Hepatic stellate cell (primary cell): ENCODE measurements around the gene COX6B1.
"Not testable (repeated sequence)": the region's sequence is repeated elsewhere in the genome, so short reads cannot be mapped to it uniquely, and the experiment has no call there.

ENCODE experiments used
- DNase-seq: peaks from one replicate; pipeline ENCODE4 v3.0.0; 2011; ENCODE audit warnings: low spot score

COX6B1 gene

GRCh38 chr19:35648017-35648961, at the start of gene COX6B1:
Gene COX6B1 (plus strand): TSS chr19:35648323. CDS start chr19:35651244, 2,921 bp downstream.
- DNase-seq = peak; percentile 99

- DNase-seq = no peak
Observed at GRCh38 chr19:35601971-35602370, 46.2 kb upstream of the COX6B1 start.

- not testable (repeated sequence) for DNase-seq
Observed at GRCh38 chr19:35604436-35604835, 43.7 kb upstream of the COX6B1 start.

- not testable (repeated sequence) for DNase-seq
Observed at GRCh38 chr19:35607170-35607569, 41.0 kb upstream of the COX6B1 start.

GRCh38 chr19:35607661-35608060, 40.5 kb upstream of the COX6B1 start:
- no peak for DNase-seq

- no peak for DNase-seq
Observed at GRCh38 chr19:35608251-35608650, 39.9 kb upstream of the COX6B1 start.

- no peak for DNase-seq
Observed at GRCh38 chr19:35609851-35610353, 38.2 kb upstream of the COX6B1 start.

- no peak for DNase-seq
Observed at GRCh38 chr19:35612224-35612558, 35.9 kb upstream of the COX6B1 start.

- peak; percentile 88 for DNase-seq
Observed at GRCh38 chr19:35612559-35613321, 35.4 kb upstream of the COX6B1 start, which contains the start of gene HAUS5. Gene HAUS5 (plus strand): TSS chr19:35612735. CDS start chr19:35612795, 60 bp downstream.

- no peak for DNase-seq
Observed at GRCh38 chr19:35613574-35613973, 34.5 kb upstream of the COX6B1 start.

GRCh38 chr19:35615036-35615435, 33.1 kb upstream of the COX6B1 start:
- DNase-seq = no peak

- DNase-seq = no peak
Observed at GRCh38 chr19:35618857-35619256, 29.3 kb upstream of the COX6B1 start.

- DNase-seq = no peak
Observed at GRCh38 chr19:35619290-35619923, 28.7 kb upstream of the COX6B1 start.

GRCh38 chr19:35620001-35620400, 28.1 kb upstream of the COX6B1 start:
- DNase-seq = no peak

GRCh38 chr19:35621708-35622107, 26.4 kb upstream of the COX6B1 start:
- no peak for DNase-seq

- DNase-seq = no peak
Observed at GRCh38 chr19:35622750-35623149, 25.4 kb upstream of the COX6B1 start.

GRCh38 chr19:35623327-35624010, 24.7 kb upstream of the COX6B1 start:
- DNase-seq = no peak

- DNase-seq = no peak
Observed at GRCh38 chr19:35628264-35628564, 19.9 kb upstream of the COX6B1 start.

GRCh38 chr19:35628565-35629331, 19.4 kb upstream of the COX6B1 start, which contains the start of gene RBM42:
Gene RBM42 (plus strand): TSS chr19:35629036. CDS start chr19:35629154, 118 bp downstream.
- peak; percentile 99 for DNase-seq

GRCh38 chr19:35629332-35629633, 18.8 kb upstream of the COX6B1 start:
- DNase-seq = no peak
